Kidney (tissue), 14 donors: Measurements from ENCODE around the gene MTA3. TPM values are rescaled to one million over a fixed set of nuclear protein-coding genes. Genes with fewer than 3 reads are reported as not detected.

Experiments used
- DNase-seq, 5 donors: peaks; one replicate each; pipeline ENCODE4 v3.0.0-alpha.2; 2013 to 2020
- FAIRE-seq: peaks from 2 replicates; lab custom pipeline; 2012; peaks lifted over from hg19 to GRCh38; lab: Jason Lieb, UNC
- H3K27ac ChIP-seq, 2 donors: one replicate each; pipeline ENCODE4 v1.7.0; 2013; ENCODE audit warnings: low read depth in 2 of 2, low read length in 2 of 2, inconsistent platforms in 1 of 2
- H3K27me3 ChIP-seq: one replicate; pipeline ENCODE4 v1.7.1; 2013; ENCODE audit warnings: low read length, inconsistent platforms; ENCODE audit not compliant: control insufficient read depth, insufficient read depth
- H3K36me3 ChIP-seq, 3 donors: one replicate each; pipeline versions ENCODE4 v1.7.0 to v1.7.1; 2013; ENCODE audit warnings: low read length in 3 of 3, control low read depth in 1 of 3, inconsistent platforms in 1 of 3; ENCODE audit not compliant: insufficient read depth in 3 of 3, control insufficient read depth in 2 of 3
- H3K4me1 ChIP-seq, 3 donors: one replicate each; pipeline versions ENCODE4 v1.7.0 to v1.7.1; 2013; ENCODE audit warnings: low read length in 3 of 3, inconsistent platforms in 1 of 3, low read depth in 1 of 3; ENCODE audit not compliant: control insufficient read depth in 2 of 3, insufficient read depth in 2 of 3
- H3K4me3 ChIP-seq, 3 donors: one replicate each; pipeline versions ENCODE4 v1.7.0 to v1.8.1; 2013; ENCODE audit warnings: low read length in 3 of 3, control low read depth in 1 of 3, inconsistent platforms in 1 of 3
- H3K9ac ChIP-seq, 3 donors: one replicate each; pipeline versions ENCODE4 v1.7.0 to v1.7.1; 2013; ENCODE audit warnings: low read length in 3 of 3, control low read depth in 1 of 3, inconsistent platforms in 1 of 3
- H3K9me3 ChIP-seq, 3 donors: one replicate each; pipeline versions ENCODE4 v1.7.0 to v1.7.1; 2013; ENCODE audit warnings: low read length in 3 of 3, control low read depth in 1 of 3, inconsistent platforms in 1 of 3; ENCODE audit not compliant: control insufficient read depth in 2 of 3, insufficient read depth in 1 of 3
- CTCF ChIP-seq: IDR thresholded peaks from 3 replicates; pipeline ENCODE4 v1.5.1; 2012; ENCODE audit warnings: mild to moderate bottlenecking, moderate library complexity, borderline replicate concordance; ENCODE audit not compliant: insufficient read depth; ENCODE audit errors: extremely low read depth
- intact Hi-C: fragments of 100-400 bp; cut with DNase I; formaldehyde crosslinking; loops from one replicate; pipeline ENCODE4 v1.11.1; 2022
- polyA plus RNA-seq: library from polyadenylated mRNA; stranded (reverse); fragments of 350-450 nt; fragmentation: Illumina TruSeq; extraction: RNeasy Lipid Tissue Mini Kit (QIAGEN cat#74804); gene quantifications from one replicate; pipeline ENCODE4 v1.2.3, GENCODE V29; 2014; ENCODE audit warnings: low read depth, low replicate concordance; ENCODE audit not compliant: insufficient read depth
- total RNA-seq: library from RNA; stranded (reverse); fragmentation: NEBNext Ultra II Directional; extraction: Animal tissue kit (Norgen Biotek cat#: 25700); gene quantifications from one replicate; pipeline ENCODE4 v1.2.1, GENCODE V29; 2021
- donor health status: control.
- donor health status: control.
- donor health status: control.
- donor health status: control.
- donor health status: control.
- donor health status: DM: yes; HTN: yes; CAD: no.
- donor health status: Normal renal cell carcinoma (clear cell type).

The MTA3 gene
- total and polyA plus RNA-seq, 2 donors from 2014 or later: 27.7 to 35.2 TPM

GRCh38 chr2:42767080-42767898 lies 198.9 kb downstream of the MTA3 start:
- no peak for TF ChIP-seq CTCF
- intact Hi-C loops: no loop called here
- H3K4me1 ChIP-seq: no peaks in the 10 kb centered on the region
- no peaks in the 10 kb centered on the region for H3K27me3 ChIP-seq
- no peaks in the 10 kb centered on the region for H3K9me3 ChIP-seq
- no peak overlapping the region for H3K4me3 ChIP-seq
- H3K36me3 ChIP-seq: no peaks in the 10 kb centered on the region
- no peak overlapping the region for H3K27ac ChIP-seq
- no peak overlapping the region for H3K9ac ChIP-seq
- FAIRE-seq (no peak), DNase-seq (no peak)

- Histone ChIP-seq H3K4me3 (no peak overlapping the region), H3K9me3 (no peaks in the 10 kb centered on the region), H3K27me3 (no peaks in the 10 kb centered on the region), H3K9ac (no peak overlapping the region), H3K4me1 (no peaks in the 10 kb centered on the region), H3K36me3 (no peaks in the 10 kb centered on the region), H3K27ac (no peak overlapping the region)
- intact Hi-C loops: no loop called here
- FAIRE-seq (no peak), DNase-seq (no peak)
- TF ChIP-seq CTCF: no peak
These were observed 199.7 kb downstream of the MTA3 start for GRCh38 chr2:42767899-42768705.

GRCh38 chr2:42768706-42769256 lies 200.3 kb downstream of the MTA3 start:
- intact Hi-C loops: no loop called here
- Histone ChIP-seq H3K4me1 (no peaks in the 10 kb centered on the region), H3K9me3 (no peaks in the 10 kb centered on the region), H3K36me3 (no peaks in the 10 kb centered on the region), H3K27me3 (no peaks in the 10 kb centered on the region), H3K4me3 (no peak overlapping the region), H3K9ac (no peak overlapping the region), H3K27ac (no peak overlapping the region)
- DNase-seq (no peak), FAIRE-seq (no peak)
- TF ChIP-seq CTCF: no peak
